Activated T-helper 1 cell treated with Interleukin-2 at 50 U/mL for 16 hours (primary cell): ENCODE data around the gene NEURL1.
"Not testable (repeated sequence)": the region's sequence is repeated elsewhere in the genome, so short reads cannot be mapped to it uniquely, and the experiment has no call there.

Experiments used
- DNase-seq: peaks from one replicate; pipeline ENCODE4 v3.0.0-alpha.2; 2020; ENCODE audit warnings: low read depth

The NEURL1 gene

DNA sequence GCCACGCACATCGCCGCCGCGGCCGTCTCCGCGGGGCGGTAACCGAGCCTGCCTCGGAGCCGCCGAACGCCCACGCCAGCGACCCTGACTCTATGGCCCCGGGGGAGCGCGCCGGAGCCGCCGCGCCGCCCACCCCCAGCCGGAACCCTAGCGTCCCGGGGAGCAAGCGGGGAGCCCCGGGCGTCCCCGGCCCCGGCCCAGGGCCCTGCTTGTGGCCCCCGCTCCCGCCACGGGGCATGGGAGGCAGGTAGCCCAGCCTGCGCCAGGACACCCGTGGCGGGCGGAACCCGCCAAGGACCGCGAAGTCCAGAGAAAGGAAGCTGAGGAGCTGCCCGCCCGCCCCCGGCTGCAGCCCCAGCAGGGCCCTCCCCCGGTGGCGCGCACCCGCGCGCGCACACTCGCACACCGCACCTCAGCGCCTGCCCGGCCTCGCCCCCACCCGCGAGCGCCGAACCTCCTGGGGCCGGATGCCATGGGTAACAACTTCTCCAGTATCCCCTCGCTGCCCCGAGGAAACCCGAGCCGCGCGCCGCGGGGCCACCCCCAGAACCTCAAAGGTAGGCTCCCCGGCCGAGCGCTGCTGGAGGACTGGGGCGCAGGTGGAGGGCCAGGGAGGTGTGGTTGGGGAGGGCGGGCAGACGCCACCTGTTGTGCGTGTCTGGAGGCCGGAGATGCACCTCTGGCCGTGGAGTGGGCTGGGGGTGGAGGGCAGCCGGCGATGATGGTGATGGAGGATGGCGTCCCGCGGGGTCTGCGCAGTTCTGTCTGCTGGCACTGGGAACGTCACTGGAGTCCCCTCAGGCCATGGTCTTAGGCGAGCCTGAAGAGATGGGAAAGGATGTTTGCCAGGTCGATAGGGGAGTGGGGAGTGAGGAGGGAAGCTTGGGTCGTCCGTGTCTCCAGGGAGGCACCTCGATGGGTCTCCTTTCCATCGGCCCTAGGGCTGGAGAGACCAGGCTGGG, 692 bp downstream of the NEURL1 start:
- DNase-seq, result no peak

DNA sequence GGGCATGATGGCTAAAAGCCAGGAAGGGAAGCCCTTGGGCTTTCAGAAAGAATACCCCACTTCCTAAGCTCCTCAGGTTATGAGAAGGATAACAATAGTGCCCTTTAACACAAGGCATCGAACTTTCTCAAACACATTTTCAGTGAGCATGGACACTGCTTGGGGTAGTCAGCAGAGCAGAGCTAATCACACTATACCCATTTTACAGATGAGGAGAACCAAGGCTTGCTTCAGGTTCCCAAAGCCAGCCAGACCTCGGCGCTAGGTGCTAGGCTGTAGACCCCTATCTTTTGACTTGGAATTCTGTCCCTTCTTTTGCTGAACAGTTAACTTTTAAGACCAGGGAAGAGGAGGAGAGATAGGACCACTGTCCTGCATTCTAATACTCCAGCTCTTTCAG, 1.8 kb downstream of the NEURL1 start:
- DNase-seq, result no peak

DNA sequence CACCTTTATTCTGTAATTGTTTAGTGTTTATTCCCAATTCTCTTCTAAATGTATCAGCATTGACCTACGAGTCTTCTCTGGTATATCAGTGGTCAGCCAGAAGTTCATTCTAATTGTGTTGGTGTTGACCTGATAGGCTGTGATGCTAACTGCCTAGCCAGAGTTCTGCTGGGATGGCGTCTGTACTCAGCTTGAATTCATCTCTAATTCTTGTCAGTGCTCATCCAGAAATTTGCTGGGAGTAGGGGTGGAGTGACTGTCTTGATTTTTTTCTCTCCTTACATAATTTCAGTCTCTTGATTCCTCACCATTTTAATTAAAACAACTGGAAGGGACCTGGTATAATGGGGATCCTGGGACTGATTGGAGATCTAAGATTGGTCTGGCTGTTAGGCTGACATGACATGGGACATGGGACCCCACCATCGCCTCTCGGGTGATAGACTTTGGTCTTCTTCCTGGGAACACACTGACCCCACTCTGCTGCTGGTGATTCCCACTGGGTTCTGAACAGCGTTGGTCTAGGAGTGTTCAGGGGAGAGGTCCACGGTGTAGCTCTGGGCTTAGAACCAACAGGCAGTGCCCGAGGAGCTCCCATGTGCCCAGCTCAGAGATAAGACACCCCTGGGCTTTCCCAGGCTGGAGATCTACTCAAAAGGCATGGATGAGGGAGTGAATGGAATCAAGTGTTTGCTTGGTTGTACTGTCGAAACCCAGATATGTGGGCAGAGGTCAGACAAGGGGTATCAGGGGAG, 3.8 kb downstream of the NEURL1 start:
- no peak for DNase-seq

DNA sequence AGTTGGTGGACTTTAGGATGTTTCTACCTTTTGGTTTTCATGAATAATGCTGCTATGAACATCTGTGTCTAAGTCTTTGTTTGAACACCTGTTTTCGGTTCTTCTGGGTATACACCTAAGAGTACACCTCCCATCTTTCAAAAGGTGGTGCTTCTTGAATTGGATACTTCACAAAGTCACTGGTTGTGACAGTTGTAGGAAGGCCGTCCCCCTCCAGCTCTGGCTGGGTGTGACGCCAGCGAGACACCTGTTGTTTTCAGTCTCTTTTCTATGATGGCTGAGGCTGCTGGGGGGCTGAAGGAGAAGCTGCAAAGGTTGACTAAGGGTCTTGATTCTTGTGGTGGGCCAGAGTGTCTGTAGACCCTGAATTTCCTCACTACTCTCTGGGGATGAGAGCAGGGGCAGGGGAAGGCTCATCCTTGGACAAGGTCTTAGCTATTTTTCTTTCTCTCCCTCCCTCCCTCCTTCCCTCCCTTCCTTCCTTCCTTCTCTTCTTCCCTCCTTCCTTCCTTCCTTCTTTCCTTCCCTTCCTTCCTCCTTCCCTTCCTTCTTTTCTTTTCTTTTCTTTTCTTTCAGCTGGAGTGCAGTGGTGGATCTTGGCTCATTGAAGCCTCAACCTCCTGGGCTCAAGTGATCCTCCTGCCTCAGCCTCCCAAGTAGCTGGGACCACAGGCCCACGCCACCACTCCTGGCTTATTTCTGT, 5.6 kb downstream of the NEURL1 start:
- no peak for DNase-seq

DNA sequence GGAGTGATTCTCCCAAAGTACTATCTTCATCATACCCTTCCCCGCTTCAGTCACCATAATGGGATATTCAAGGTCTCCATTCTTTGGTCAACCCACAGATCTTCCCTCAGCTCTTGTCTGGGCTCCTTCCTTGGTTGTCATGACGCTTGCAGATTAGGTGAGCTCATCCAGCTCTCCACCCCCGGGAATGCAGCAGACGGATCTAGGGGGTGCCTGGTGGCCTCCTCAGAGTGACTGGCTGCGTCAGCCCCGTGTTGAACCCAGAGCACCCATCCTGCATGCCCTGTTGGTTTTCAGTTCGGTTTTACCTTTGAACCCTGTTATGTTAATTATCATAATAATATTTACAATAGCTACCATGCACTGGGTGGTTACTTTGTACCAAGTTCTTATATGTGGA, 6.4 kb downstream of the NEURL1 start:
- DNase-seq, result no peak

DNA sequence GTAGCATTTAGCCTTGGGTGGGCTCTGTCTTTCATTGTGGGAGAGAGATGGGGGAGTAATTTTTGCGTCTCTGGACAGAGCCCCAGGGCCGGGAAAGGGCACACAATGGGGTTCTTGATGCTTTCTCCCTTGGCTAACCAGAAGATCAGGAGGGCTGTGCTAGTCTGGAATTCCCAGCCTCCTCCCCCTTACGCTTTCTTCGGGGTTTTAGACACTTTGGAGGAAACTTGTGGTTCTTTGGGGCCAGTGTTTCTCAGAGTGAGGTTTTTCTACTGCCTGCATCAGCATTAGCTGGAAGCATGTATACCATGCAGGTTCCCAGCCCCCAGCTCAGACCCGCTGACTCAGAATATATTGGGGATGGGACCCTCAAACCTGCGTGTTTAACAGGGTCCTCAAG, 7.0 kb downstream of the NEURL1 start:
- no peak for DNase-seq

DNA sequence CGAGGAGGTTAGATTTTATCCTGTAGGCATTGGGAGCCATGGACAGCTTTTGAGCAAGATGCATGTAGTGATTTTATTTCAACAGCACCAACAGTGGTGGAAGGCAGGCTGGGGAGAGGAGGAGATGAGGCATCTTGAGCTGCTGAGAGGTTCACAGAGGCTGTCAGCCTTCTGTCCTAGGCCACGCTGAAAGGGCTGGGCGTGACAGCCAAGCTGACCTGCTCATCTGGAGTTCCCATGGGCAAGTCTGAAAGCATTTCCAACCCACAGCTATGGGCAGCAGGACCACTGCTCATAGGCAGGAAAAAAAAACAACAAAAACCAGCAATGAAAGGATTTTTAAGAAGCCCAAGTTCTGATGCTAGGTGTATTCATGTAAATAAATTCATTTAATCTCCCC, 7.7 kb downstream of the NEURL1 start:
- DNase-seq, result no peak

DNA sequence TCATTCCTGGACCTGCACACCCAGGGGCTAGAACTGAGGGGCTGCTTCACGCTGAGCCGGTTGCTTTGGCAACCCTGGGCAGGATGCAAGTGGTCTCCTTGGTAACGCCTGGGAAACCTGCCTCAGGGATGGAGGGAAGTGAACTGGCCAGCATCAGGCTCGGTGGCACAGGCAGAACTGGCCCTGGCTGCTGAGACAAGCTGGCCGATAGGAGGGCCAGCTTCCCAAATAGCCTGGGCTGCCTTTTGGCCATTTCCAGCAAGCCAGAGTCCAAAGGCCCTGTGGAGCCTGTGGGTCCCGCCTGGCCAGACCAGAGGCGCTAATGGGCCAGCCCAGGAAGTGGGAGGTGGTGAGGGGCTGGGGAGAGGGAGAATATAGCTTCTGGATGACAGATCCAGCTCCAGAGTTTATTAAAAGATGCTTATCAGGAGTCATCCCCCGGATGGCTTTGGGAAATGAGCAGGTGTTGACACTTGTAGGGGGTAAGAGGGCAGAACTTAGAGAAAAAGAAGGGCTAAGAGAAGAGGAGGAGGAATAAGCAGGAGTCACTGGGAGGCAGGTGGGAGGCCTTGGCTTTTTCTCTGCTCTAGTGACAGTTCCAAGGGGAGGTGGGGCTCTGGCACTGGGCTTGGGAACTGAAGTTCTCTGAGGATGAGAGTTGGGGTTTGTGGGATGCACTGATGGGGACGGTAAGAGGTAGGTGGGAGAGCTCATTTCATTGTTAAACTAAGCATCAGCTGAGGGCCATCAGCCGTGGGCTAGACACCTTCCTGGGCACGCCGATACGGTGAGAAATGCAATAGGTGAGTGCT, 9.6 kb downstream of the NEURL1 start:
- DNase-seq, result no peak

DNA sequence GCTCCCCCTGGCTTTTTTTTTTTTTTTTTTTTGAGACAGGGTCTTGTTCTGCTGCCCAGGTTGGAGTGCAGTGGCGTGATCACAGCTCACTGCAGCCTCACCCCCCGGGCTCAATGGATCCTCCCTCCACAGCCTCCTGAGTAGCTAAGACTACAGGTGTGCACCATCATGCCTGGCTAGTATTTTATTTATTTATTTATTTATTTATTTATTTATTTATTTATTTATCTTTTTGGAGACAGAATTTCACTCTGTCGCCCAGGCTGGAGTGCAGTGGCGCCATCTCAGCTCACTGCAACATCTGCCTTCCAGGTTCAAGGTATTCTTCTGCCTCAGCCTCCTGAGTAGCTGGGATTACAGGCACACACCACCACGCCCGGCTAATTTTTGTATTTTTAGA, 10.3 kb downstream of the NEURL1 start:
- DNase-seq, result not testable (repeated sequence)

DNA sequence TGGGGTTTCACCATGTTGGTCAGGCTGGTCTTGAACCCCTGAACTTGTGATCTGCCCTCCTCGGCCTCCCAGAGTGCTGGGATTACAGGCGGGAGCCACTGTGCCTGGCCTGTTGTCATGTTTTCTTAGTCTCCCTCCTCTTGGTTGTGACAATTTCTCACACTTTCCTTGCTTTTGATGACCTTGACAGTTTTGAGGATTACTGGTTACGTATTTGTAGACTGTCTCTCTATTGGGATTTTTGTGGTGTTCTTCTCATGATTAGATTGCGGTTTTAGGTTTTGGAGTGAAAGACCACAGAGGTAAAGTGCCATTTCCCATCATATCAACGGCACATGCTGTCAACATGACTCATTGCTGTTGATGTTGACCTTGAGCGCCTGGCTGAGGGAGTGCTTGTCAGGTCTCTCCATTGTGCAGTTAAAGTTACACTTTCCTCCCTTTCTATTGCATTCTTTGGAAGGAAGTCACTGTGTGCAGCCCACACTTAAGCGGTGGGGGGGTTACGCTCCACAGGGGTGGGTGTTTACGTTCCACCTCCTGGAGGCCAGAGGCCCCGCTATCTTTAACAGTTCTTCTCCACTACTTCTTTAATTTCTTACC, 10.8 kb downstream of the NEURL1 start:
- DNase-seq, result no peak

DNA sequence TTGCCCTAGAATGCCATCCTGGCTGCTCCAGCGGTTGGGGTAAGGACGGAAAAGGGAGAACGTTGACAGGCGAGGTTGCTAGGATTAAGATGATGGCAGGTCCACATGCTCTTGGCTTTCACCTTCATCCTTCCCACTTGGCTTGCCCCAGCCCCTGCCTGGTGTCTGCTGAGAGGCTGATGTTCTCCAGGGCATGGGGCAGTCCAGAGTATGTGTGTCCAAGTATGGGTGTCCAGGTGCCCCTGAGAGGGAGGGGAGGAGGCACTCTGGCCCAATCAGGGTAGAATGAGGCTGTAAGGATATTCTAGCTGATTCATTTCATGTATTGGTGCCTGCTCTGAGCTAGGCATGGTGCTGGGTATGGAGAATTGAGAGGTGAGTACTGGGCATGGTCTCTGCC, 12.6 kb downstream of the NEURL1 start:
- no peak for DNase-seq

DNA sequence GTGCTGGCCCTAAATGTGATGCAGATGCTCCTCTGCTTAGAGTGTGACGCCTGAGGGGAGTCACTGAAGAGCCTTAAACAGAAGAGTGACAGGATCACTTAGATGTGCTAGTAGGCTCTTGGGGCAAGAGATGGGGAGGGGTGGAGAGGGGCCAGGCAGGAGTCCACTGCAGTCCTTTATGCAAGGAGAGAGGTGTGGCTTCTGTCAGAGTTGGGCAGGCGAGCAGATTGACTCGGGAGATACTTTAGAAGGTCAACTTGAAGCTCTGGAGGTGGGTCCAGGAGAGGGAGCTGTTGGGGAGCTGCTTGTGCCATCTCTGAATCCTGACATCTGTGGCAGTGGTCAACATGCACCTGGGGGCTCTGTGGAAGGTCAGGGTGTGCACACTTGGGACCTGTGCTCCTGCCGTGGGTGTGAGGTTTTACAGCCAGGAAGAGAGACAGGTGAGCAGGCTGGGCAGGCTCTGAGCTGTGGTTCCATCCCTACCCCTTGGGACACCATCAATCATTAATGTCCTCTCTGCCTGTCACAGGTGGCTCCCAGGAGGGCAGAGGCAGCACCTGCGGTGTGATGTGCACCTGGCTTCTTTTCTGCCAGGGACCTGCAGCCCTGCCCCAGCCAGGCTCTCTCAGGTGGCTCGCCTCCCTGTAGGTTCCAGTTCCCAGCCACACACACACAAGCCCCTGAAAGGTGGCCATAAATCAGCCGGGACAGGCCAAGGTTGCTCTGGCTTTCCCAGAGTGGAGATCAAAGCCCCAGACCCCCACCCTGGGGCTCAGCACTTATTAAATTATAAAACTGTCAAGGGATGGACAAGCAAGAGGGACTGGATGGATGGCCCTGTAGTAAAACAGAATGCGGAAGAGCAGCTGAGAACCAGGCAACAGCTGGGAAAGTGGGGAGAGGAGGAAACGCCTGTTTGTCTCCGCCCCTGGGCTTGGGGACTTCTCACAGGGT, 14.0 kb downstream of the NEURL1 start:
- DNase-seq, result no peak

DNA sequence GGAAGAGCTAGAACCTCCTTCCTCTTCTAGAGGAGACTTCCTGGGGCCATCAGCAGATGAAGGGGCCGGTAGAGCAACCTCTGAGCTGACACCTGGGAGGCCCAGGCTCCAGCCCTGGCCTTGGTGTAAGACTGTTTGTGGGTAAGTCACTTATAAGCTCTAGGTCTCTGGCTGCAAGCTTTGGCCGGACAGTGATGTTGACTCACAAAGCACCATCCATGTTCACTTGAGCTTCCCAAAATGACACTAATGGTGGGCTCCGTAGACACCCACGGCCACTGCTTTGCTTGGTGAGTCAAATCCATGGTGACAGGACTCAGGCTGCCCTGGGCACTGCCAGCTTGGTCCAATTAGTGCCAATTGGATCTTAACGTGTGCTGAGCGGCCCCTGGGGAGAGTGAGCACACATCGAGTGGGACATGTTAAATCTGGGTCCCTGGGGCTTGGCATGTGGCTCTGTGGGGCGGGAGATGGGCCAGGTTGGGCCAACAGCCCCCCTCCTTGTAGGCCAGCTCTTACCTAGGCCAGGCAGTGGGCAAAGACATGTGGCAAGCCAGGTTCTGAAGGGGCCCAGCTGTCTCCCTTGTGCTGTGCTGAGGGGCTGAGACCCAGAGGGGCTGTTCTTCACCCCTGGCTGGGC, 16.7 kb downstream of the NEURL1 start:
- DNase-seq, result no peak

DNA sequence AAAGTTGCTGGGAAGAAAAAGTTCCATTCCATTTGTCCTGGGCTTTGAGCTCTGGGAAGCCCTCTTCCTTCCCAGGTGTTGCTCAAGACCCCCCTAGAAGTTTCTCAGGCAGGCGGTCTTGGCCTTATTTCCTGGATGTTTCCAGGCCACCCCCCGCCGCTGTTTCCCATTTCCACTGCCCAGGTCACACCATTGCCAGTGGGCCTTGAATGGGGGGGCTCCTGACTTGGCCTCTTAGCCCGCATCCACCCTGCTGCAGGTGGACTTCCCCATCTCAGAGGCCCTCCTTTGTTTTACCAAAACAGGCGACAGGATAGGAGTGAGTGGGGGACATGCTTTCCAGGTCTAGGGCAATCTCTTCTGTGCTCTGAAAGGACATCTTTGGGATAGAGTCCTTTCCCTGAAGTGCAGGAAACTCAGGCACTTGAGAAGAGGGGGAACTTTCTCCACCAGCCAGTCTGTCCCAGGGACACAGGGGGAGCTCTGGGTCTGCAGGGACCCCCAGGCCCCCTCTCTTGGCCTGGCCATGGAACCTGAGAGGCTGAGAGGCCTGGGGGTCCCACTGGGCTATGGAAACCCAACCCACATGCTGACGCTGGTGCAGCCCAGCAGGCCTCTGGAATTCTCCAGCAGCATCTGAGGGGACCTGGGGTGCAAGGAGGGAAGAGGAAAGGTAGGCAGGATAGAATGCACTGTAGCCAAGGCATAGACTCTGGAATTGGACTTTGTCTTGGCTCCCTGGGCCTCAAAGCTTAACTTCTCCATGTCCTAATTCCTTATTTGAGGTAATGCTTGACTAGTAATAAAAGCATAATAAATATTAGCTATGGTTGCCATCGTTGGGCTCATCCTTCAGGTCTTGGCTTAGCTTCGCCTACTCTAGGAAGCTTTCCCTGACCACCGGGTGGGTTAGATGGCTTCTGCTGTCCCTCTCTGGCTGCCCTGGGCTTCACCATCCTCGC, 17.6 kb downstream of the NEURL1 start:
- DNase-seq, result no peak

DNA sequence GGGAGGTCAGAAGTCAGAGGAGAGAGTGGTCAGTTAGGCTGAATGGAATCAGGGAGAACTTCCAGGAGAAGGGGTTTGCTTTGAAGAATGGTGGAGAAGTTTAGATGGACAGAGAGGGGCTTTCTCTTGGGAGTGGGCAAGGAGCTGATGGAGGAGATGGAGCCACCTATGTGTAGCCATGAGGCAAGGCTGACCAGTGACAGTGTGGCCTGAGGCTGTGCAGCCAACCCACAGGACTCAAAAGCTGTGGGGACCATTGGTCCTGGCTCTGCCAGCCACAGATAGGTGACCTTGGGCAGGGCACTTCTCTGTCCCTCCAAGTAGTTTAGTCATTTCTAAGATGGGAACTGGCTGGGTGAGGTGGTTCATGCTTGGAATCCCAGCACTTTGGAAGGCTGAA, 18.7 kb downstream of the NEURL1 start:
- DNase-seq, result no peak

DNA sequence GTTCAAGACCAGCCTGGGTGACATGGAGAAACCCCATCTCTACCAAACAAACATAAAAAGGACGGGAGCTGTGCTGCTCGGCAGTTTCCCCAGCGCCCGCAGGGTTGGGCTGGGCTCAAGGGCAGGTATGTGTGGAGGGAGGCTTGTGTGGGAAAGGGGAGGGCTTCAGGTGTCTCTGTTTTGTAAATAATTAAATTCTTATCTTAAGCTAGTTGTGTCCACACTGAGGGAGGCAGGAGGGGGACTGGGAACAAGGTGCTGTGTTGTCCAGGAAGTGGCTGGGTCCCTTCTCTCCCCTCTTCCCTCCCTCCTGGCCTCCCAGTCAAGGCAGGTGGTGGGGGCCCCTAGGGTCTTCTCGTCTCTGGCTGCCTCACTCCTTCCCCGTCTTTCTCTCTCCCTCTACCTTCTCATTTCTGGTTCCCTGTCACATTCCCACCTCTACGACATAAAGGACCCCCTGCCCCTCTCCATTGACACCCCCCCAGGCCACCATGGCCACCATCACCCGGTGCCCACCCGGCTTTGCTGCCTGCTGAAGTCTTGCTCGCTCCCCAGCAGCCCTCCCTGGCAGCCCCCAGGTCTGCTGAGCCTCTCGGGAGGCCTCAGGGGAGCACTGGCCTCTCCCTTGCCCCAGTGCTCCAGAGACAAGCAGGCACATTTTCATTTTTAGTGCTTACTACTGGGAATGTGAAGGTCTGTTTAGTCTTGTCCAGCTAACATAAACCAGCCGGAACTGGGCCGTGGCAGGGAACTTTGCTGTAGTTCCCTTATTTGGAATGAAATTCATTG, 19.3 kb downstream of the NEURL1 start:
- DNase-seq, result no peak

DNA sequence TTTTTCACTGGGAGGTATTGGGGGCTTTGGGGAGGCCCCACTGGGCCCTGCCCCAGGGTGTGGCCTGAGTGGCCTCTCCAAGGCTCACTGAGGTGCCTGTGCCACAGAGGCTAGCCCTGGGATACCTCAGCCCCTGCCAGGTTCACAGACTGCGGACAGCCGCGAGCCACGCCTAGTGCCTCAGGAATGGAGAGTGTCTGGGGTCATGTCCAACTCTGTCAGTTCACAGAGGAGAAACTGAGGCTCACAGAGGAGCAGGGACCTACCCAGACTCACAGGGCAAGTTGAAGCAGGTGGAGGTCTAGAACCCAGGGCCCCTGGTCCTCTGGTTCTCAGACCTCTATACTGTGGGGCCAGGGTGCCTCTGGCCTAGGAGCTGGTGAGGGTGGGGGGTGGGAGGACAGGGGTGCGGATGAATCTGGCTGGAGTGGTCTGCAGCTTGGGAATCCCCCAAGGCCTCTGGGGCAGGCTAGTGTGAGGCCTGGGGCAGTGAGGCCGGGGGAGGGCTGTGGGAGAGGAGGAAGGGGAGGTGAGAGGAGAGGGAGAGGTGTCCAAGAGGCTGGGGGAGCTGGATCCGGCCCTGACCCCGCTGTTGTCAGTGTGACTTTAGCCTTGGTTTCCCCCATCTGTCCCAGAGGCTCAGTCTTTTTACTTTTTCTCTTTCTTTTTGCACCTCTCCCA, 20.0 kb downstream of the NEURL1 start:
- no peak for DNase-seq
